Head of caudate nucleus (tissue), 42 donors: ENCODE measurements around the gene MPP7.
"Not testable (repeated sequence)": the region's sequence is repeated elsewhere in the genome, so short reads cannot be mapped to it uniquely, and the experiment has no call there.

Source experiments
- DNase-seq, 42 donors: peaks; one replicate each; pipeline versions ENCODE4 v3.0.0 to v3.0.0-alpha.2; 2020 to 2021; ENCODE audit warnings: mixed read lengths in 7 of 42
- intact Hi-C: fragments of 100-400 bp; cut with DNase I; formaldehyde crosslinking; loops from one replicate; pipeline ENCODE4 v1.15.0; 2022

The MPP7 gene

GRCh38 chr10:28302638-28303488 is at the start of gene MPP7:
MPP7 (minus strand) TSS chr10:28303064; CDS start chr10:28238604, 64,460 bp downstream.
- intact Hi-C loops = loop anchor here (10.0 kb wide), 1 partner anchor 232 kb away; the partner anchor contains the start of gene WAC
- DNase-seq = peak; percentile 90 to 99 (median 98)

GRCh38 chr10:28349892-28350291 is 47.0 kb upstream of the MPP7 start:
- DNase-seq = no peak
- intact Hi-C loops = no loop called here

GRCh38 chr10:28343987-28344895 is 41.4 kb upstream of the MPP7 start:
- no peak for DNase-seq
- intact Hi-C loops = no loop called here

- no peak for DNase-seq
- intact Hi-C loops = no loop called here
Measured at GRCh38 chr10:28343252-28343651, 40.4 kb upstream of the MPP7 start.

GRCh38 chr10:28341679-28342078 is 38.8 kb upstream of the MPP7 start:
- DNase-seq, intact Hi-C loops: not testable (repeated sequence)

GRCh38 chr10:28332726-28333125 is 29.9 kb upstream of the MPP7 start:
- no peak for DNase-seq
- intact Hi-C loops = no loop called here

GRCh38 chr10:28331841-28332240 is 29.0 kb upstream of the MPP7 start:
- intact Hi-C loops = no loop called here
- DNase-seq = no peak

GRCh38 chr10:28331066-28331465 is 28.2 kb upstream of the MPP7 start:
- intact Hi-C loops = no loop called here
- no peak for DNase-seq

GRCh38 chr10:28328346-28328745 is 25.5 kb upstream of the MPP7 start:
- intact Hi-C loops = no loop called here

GRCh38 chr10:28327491-28327880 is 24.6 kb upstream of the MPP7 start:
- no peak for DNase-seq
- intact Hi-C loops = no loop called here

More at GRCh38 chr10:28328346-28328745, 25.5 kb upstream of the MPP7 start:
- DNase-seq = no peak

GRCh38 chr10:28326516-28327490 is 23.9 kb upstream of the MPP7 start:
- intact Hi-C loops = no loop called here
- DNase-seq = peak in 12 of 42 donors; percentile 7 to 47 (median 20)

GRCh38 chr10:28320799-28321198 is 17.9 kb upstream of the MPP7 start:
- intact Hi-C loops = no loop called here
- DNase-seq = no peak

- DNase-seq = no peak
- intact Hi-C loops = no loop called here
Measured at GRCh38 chr10:28320090-28320489, 17.2 kb upstream of the MPP7 start.

- intact Hi-C loops, DNase-seq: not testable (repeated sequence)
Measured at GRCh38 chr10:28319061-28319460, 16.2 kb upstream of the MPP7 start.

- intact Hi-C loops = no loop called here
- no peak for DNase-seq
Measured at GRCh38 chr10:28318626-28319025, 15.8 kb upstream of the MPP7 start.

GRCh38 chr10:28317760-28318159 is 14.9 kb upstream of the MPP7 start:
- peak in 1 of 42 donors; percentile 19 for DNase-seq
- intact Hi-C loops = no loop called here

- intact Hi-C loops = no loop called here
Measured at GRCh38 chr10:28316696-28317095, 13.8 kb upstream of the MPP7 start.

GRCh38 chr10:28315140-28315539 is 12.3 kb upstream of the MPP7 start:
- peak in 1 of 42 donors; percentile 9 for DNase-seq
- intact Hi-C loops = no loop called here

More at GRCh38 chr10:28316696-28317095, 13.8 kb upstream of the MPP7 start:
- DNase-seq = peak in 1 of 42 donors; percentile 8

GRCh38 chr10:28314211-28314610 is 11.3 kb upstream of the MPP7 start:
- no peak for DNase-seq
- intact Hi-C loops = no loop called here
